HUES48 (cell line): ENCODE measurements around the gene SLC48A1.
"Not testable (repeated sequence)": the region's sequence is repeated elsewhere in the genome, so short reads cannot be mapped to it uniquely, and the experiment has no call there.

Source experiments
- H3K27ac ChIP-seq: one replicate; pipeline ENCODE4 v1.7.0; 2013; ENCODE audit warnings: low read depth, low read length, inconsistent platforms
- H3K27me3 ChIP-seq: 2 replicates; pipeline ENCODE4 v1.6.1; 2013; ENCODE audit warnings: mild to moderate bottlenecking, low read length; ENCODE audit not compliant: control insufficient read depth, insufficient read depth
- H3K36me3 ChIP-seq: 2 replicates; pipeline ENCODE4 v1.6.1; 2013; ENCODE audit warnings: low read length; ENCODE audit not compliant: control insufficient read depth, insufficient read depth
- H3K4me1 ChIP-seq: 2 replicates; pipeline ENCODE4 v1.6.1; 2013; ENCODE audit warnings: mild to moderate bottlenecking, low read length; ENCODE audit not compliant: control insufficient read depth, insufficient read depth
- H3K4me3 ChIP-seq: 2 replicates; pipeline ENCODE4 v1.5.1; 2013; ENCODE audit warnings: mild to moderate bottlenecking, low read depth, low read length
- H3K9ac ChIP-seq: 2 replicates; pipeline ENCODE4 v1.6.1; 2013; ENCODE audit warnings: mild to moderate bottlenecking, low read depth, low read length, moderate library complexity
- H3K9me3 ChIP-seq: 2 replicates; pipeline ENCODE4 v1.6.1; 2013; ENCODE audit warnings: low read length; ENCODE audit not compliant: control insufficient read depth, insufficient read depth

SLC48A1 gene

DNA sequence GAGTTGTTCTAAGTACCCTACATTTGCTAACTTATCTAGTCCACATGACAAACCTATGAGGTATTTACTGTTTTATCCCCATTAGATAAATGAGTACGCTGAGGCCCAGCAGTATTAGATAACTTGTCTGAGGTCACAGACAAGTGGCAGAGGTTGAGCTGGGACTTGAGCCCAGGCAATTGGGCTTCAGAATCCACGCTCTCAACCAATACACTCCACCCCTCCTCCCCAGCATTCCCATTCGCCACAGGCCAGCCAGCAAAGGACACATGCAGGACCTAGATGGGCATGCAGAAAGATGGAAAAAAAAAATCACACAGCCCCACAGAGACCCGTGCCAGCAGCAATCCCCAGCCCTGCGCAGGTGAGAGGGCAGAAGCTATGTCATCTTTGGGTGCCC, 34.3 kb downstream of the SLC48A1 start:
- H3K27ac ChIP-seq: no peak overlapping the region
- H3K9me3 ChIP-seq: no peaks in the 10 kb centered on the region

DNA sequence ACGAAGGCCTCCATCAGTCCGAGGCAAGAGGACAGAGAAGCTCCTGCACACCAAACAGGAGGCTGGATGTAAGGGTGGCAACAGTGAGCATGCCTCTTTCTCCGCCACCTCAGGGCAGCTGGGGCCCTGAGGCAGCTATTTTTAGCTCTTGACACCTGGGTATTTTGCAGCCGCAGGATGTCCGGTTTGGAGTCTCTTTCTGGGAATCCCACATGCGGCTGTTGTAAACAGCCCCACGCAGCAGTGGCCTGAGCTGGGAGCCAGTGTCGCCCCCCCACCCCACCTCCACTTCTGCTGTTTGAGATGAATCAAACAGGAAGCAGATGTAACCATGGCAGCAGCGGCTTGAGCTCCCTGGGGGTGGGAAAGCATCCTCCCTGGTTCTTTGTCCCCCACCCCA, 35.0 kb downstream of the SLC48A1 start:
- Histone ChIP-seq H3K9ac (no peak overlapping the region), H3K4me3 (no peak overlapping the region), H3K27ac (peak overlapping the region; percentile 12), H3K36me3 (0 out of 2 replicates have a peak, but pooled peaks cover 6% of the 10 kb centered on the region), H3K9me3 (no peaks in the 10 kb centered on the region), H3K27me3 (no peaks in the 10 kb centered on the region), H3K4me1 (peaks cover 50% of the 10 kb centered on the region)

More for the DNA sequence above, 34.3 kb downstream of the SLC48A1 start:
- Histone ChIP-seq H3K36me3 (0 out of 2 replicates have a peak, but pooled peaks cover 6% of the 10 kb centered on the region), H3K9ac (no peak overlapping the region), H3K4me3 (no peak overlapping the region), H3K27me3 (no peaks in the 10 kb centered on the region), H3K4me1 (peaks cover 46% of the 10 kb centered on the region)

DNA sequence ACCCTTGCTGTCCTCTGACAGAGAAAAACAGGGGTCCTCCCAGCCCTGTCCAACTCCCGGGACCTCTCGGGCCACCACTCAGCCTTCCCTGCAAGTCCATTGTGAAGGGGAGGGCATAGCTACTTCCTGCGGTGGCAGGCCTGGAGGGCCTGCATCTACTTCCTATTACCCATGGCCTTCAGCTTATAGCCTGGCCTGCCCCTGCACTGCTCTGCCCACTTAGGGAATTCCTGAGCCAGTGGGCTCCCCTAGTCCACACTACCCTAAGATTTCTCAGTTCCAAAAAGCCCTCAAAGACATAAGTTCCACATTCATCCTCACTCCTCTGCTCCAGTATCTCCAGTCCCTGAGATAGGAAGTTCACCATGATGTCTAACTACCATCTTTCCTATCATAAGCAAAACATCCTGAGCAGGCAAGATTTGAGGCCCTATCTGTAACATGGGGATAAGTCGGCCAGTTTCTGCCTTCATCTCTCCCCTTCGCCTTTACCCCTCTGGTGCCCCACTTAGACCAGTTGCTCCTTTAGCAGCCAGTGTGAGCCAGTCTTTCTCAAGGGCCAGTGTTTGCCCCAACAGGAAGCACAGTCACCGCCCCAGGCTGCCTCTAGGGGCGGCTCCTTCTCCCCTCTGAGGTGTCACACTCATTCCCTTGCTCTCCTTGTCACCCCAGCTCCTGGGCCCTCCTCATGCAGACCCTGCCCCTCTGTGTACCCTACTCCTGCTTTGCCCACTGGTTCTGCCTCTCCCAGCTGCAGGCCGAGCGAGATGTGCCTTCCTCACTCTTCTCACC, 35.7 kb downstream of the SLC48A1 start:
- no peaks in the 10 kb centered on the region for H3K27me3 ChIP-seq
- no peaks in the 10 kb centered on the region for H3K9me3 ChIP-seq
- 0 out of 2 replicates have a peak, but pooled peaks cover 3% of the 10 kb centered on the region for H3K36me3 ChIP-seq
- no peak overlapping the region for H3K27ac ChIP-seq
- H3K9ac ChIP-seq: no peak overlapping the region
- H3K4me1 ChIP-seq: peaks cover 57% of the 10 kb centered on the region
- H3K4me3 ChIP-seq: no peak overlapping the region

DNA sequence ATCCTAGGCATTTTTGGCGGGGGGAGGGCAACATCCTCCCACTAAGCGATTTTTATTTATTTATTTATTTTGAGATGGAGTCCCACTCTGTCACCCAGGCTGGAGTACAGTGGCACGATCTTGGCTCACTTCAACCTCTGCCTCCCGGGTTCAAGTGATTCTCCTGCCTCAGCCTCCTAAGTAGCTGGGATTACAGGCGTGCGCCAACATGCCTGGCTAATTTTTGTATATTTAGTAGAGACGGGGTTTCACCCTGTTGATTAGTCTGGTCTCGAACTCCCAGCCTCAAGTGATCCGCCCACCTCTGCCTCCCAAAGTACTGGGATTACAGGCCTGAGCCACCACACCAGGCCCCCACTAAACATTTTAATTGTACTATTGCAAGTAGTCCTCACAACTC, 36.5 kb downstream of the SLC48A1 start:
- not testable (repeated sequence) for H3K27ac ChIP-seq, H3K4me3 ChIP-seq, H3K9ac ChIP-seq, H3K9me3 ChIP-seq, H3K27me3 ChIP-seq, H3K36me3 ChIP-seq
- peaks cover 64% of the 10 kb centered on the region for H3K4me1 ChIP-seq

DNA sequence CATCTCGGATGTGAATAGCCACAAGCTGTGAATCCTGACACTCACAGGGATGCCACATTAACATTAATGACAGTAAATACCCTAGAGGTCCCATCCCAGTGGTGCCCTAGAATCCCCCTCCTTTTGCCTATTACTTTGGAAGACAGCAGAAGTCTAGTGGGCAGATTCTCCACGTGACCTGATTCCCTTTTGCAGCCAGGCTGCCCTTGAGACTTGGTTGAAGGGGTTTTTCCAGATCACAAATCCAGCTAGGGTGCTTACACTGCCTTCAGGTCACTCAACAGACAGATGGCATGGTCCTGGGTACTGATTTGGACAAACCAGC, 38.0 kb downstream of the SLC48A1 start:
- H3K4me1 ChIP-seq: peaks cover 68% of the 10 kb centered on the region
- no peaks in the 10 kb centered on the region for H3K36me3 ChIP-seq
- no peaks in the 10 kb centered on the region for H3K9me3 ChIP-seq
- peak overlapping the region; percentile 26 for H3K27ac ChIP-seq
- H3K27me3 ChIP-seq: no peaks in the 10 kb centered on the region
- H3K9ac ChIP-seq: no peak overlapping the region
- no peak overlapping the region for H3K4me3 ChIP-seq

DNA sequence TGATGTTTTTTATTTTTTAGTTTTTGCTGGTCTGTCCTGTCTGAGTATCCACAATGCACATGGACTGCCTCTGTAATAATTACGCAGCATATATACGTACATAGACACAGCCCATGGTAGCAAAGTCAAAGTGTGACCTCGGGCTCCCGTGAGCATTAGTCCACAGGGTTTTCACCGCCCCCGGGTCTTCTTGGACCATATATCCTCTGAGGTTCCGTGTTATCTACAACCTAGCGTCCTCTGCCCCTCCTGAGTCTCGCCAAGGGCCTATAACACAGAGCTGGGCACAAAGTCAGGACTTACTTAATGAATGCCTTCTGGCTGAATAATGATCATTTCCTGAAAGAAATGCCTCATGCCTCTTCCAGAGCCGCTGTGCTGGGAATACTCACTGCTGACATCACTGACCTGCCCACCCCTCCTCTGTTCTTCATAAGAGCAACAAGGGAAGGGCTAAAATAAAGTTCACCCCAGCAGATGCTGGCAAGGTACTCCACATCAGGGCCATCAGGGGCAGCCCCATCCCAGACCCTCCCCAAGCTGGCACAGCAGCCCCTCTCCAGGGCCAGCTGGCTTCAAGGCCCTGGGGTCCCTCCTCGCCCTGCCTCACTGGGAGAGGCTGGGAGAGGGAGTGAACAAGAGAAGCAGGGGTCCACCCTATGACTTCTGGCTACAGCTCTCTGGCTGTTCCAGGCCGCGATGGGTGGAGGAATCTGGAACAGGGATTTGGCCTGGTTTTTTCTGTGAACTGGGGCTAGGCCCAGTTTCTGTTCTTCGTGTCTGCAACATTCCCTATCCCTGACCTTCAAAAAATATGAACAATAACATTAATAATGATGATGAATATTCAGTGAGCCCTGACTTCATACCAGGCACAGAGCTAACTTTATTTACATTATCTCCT, 38.8 kb downstream of the SLC48A1 start:
- H3K36me3 ChIP-seq: no peaks in the 10 kb centered on the region
- H3K27ac ChIP-seq: peak overlapping the region; percentile 97
- H3K9ac ChIP-seq: 0 out of 2 replicates have a peak overlapping the region, but pooled peaks have one; percentile 32
- peak overlapping the region; percentile 57 for H3K4me3 ChIP-seq
- H3K9me3 ChIP-seq: no peaks in the 10 kb centered on the region
- H3K4me1 ChIP-seq: peaks cover 74% of the 10 kb centered on the region
- no peaks in the 10 kb centered on the region for H3K27me3 ChIP-seq

DNA sequence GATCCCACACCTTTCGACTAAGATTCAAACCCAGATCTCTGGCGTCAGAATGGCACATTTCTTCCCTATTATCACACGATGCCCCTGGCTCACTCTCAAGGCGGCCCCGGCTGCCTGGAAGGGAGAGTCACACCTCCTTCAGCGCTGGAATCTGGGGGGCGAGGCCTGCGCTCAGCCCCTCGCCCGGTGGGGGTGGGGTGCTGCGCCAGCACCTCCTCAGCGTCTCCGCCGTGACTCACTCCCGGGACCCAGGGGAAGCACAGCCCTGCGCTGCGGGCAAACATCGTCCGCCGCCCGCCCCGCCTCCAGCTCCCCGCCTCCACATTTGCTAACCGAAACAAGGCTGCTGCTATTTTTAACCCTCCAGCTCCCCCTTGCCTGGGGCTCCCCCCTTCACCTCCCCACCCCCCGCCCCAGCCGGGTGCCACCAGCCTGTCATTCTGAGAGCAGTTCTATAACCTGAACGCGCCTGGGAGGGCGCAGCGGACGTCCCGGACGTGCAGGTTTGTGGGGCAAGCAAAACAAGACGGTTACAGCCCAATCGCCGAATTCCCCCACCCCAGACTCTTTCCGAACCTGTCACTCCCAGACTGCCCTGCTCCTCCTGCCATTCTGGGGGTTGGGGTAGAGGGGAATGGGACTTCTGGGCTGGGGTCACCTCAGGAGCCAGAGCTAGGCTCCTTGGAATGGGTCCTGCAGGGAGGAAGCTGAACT, 39.9 kb downstream of the SLC48A1 start:
- Histone ChIP-seq H3K4me1 (peaks cover 81% of the 10 kb centered on the region), H3K27ac (peak overlapping the region; percentile 97), H3K36me3 (no peaks in the 10 kb centered on the region), H3K4me3 (peak overlapping the region; percentile 57), H3K9me3 (no peaks in the 10 kb centered on the region), H3K27me3 (no peaks in the 10 kb centered on the region), H3K9ac (peak overlapping the region; percentile 38)

DNA sequence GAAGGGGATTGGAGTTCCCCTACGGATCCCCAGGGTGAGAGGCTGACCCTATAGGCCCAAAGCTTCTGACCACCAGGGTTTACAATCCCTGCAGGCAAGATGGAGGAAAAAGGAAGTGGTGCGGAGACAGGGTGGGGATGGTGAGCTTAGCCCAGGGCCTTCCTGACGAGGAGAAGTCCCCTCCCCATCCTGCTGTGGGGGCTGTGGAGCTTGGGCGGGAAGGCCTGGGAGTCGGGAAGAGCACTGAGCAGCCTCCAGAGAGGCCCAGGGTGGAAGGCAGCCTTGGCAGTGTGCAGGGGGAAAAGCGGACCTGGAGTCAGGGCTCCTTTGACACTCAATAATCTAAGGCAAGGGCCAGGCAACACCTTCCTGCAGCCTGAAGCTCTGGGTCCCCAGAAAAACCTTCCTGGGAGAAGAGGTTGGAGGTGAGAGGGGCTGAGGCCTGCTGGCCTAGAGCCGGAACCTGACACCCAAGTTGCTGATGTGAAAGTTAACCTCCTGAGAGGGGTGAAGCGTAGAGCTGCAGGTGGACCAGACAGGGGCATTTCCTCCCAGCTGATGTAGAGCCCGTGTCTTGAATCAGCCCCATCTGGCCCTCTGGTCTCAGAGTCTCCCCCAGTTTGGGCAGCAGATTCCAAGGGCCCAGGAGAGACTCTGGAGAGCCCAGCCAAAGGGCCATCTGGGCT, 40.6 kb downstream of the SLC48A1 start:
- no peaks in the 10 kb centered on the region for H3K9me3 ChIP-seq
- peak overlapping the region; percentile 57 for H3K4me3 ChIP-seq
- H3K9ac ChIP-seq: peak overlapping the region; percentile 38; the same call in 1 of the 2 replicates
- H3K36me3 ChIP-seq: no peaks in the 10 kb centered on the region
- H3K4me1 ChIP-seq: peaks cover 81% of the 10 kb centered on the region
- no peaks in the 10 kb centered on the region for H3K27me3 ChIP-seq
- peak overlapping the region; percentile 97 for H3K27ac ChIP-seq

DNA sequence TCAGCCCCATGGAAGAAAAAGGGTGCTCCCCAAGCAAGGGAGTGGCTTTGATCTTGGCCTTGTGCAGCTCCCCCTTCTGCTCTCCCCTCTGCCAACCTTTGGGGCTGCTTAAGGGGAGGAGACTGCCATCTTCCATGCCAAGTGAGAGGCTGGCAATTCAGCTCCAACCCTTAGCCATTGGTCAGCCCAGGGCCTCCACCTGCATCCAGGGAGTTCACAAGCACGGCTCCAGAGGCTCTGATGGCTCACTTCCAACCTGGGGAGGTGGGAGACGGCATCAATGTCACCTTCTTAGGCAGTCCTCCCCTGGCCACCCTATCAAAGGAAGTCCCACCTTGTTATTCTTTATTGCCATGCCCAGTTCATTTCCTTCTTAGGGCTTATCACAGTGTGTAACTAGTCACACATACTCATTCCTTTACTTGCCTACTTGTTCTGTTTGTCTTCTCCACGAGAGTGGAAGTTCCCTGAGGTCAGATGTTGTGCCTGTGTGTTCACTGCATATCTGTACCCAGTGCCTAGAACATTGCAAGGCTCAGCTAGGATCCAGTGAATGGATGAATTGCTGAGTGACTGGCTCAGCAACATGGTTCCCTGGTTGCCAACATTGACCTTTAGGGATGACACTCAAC, 41.6 kb downstream of the SLC48A1 start:
- H3K9me3 ChIP-seq: no peaks in the 10 kb centered on the region
- no peaks in the 10 kb centered on the region for H3K27me3 ChIP-seq
- H3K4me1 ChIP-seq: peaks cover 77% of the 10 kb centered on the region
- H3K4me3 ChIP-seq: no peak overlapping the region
- H3K27ac ChIP-seq: peak overlapping the region; percentile 97
- no peak overlapping the region for H3K9ac ChIP-seq
- no peaks in the 10 kb centered on the region for H3K36me3 ChIP-seq

DNA sequence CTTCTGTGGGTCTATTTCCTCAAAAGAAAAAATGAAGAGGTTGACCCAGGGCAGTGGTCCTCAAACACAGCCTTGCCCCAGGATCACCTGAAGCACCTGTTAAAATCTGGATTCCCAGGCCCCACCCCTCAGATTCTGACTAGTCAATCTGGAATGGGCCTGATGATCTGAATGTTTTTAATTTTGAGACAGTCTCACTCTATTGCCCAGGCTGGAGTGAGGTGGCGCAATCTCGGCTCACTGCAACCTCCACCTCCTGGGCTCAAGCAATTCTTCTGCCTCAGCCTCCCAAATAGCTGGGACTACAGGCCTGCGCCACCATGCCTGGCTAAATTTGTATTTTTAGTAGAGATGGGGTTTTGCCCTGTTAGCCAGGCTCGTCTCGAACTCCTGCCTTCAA, 42.4 kb downstream of the SLC48A1 start:
- H3K27ac ChIP-seq, H3K9ac ChIP-seq, H3K27me3 ChIP-seq, H3K4me3 ChIP-seq, H3K9me3 ChIP-seq, H3K36me3 ChIP-seq: not testable (repeated sequence)
- H3K4me1 ChIP-seq: peaks cover 69% of the 10 kb centered on the region
